Muscle of leg (tissue), 11 donors: Measurements from ENCODE around the gene ARIH2. TPM values are rescaled to one million over a fixed set of nuclear protein-coding genes. Genes with fewer than 3 reads are reported as not detected.
"Not testable (repeated sequence)": the region's sequence is repeated elsewhere in the genome, so short reads cannot be mapped to it uniquely, and the experiment has no call there.

Experiments
- DNase-seq: peaks from one replicate; pipeline ENCODE4 v3.0.0; 2013
- H3K27ac ChIP-seq: one replicate; pipeline ENCODE4 v1.5.1; 2013; ENCODE audit warnings: mild to moderate bottlenecking, low read length, control low read depth
- H3K27me3 ChIP-seq: one replicate; pipeline ENCODE4 v1.6.1; 2013; ENCODE audit warnings: low read length; ENCODE audit not compliant: control insufficient read depth, insufficient read depth
- H3K36me3 ChIP-seq: one replicate; pipeline ENCODE4 v1.6.1; 2013; ENCODE audit warnings: low read length; ENCODE audit not compliant: control insufficient read depth, insufficient read depth
- H3K4me1 ChIP-seq: one replicate; pipeline ENCODE4 v1.6.1; 2013; ENCODE audit warnings: low read length; ENCODE audit not compliant: control insufficient read depth, insufficient read depth
- H3K4me3 ChIP-seq: one replicate; pipeline ENCODE4 v1.5.1; 2013; ENCODE audit warnings: low read length, control low read depth
- H3K9me3 ChIP-seq: replicated peaks from 2 replicates; pipeline ENCODE4 v1.6.1; 2013; ENCODE audit warnings: low read depth, low read length; ENCODE audit not compliant: control insufficient read depth
- WGBS: methylation state at CpG from one replicate; pipeline ENCODE4 v1.1.5; 2013; ENCODE audit warnings: missing lambda C conversion rate; ENCODE audit not compliant: insufficient coverage; 5-methylcytosine and 5-hydroxymethylcytosine counted together
- polyA plus RNA-seq, 8 donors: library from polyadenylated mRNA; unstranded; fragments of 120-200 nt; gene quantifications; one replicate each; pipeline versions ENCODE4 v1.2.1 to v1.2.3, GENCODE V29; 2013; ENCODE audit warnings: inconsistent platforms in 1 of 8, low replicate concordance in 1 of 8; ENCODE audit not compliant: insufficient read length in 8 of 8, insufficient read depth in 1 of 8
- total RNA-seq: library from RNA; stranded (reverse); fragments of 120-200 nt; gene quantifications from one replicate; pipeline ENCODE4 v1.2.4, GENCODE V29; 2013

Gene ARIH2
- total and polyA plus RNA-seq, 9 donors: 45.6 to 61.5 (median 51.8) TPM

DNA sequence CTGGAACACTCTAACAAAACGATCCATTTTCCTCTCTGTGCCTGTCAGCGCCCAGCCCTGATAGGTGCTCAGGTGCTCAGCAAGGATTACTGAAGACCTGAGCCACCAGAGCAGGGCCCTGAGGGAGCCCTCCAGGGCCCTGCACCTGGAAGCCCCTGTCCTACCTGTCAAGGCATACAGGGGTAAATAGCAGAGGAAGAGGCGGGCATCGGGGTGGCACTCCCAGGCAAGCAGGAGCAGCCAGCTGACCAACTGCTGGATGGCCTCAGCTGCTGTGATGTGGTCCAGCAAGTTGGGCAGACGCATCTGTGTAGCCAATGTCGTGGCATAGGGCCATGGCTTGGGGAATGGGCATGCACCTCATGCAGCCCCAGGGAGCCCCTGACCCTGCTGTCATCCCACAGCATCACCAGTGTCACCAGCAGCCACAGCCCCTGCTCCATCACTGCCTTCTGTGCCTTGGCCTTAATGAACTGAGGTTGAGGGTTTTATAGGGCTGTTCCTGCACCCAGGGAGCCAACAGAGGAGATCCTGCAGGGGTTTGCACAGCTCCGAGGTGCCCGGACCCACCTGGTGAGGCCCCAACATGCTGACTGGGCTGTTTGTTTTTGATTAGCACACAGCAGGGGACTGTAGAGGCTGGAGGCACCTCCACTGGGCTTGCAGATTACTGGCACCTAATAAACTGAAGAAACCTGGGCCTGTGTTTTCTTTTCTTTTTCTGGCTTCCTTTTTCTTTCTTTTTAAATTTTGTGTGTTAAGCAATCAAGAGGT, 80.6 kb downstream of the ARIH2 start:
- peaks cover 10% of the 10 kb centered on the region for H3K36me3 ChIP-seq
- WGBS: 66% methylated on average over 6 of the region's 8 CpGs

DNA sequence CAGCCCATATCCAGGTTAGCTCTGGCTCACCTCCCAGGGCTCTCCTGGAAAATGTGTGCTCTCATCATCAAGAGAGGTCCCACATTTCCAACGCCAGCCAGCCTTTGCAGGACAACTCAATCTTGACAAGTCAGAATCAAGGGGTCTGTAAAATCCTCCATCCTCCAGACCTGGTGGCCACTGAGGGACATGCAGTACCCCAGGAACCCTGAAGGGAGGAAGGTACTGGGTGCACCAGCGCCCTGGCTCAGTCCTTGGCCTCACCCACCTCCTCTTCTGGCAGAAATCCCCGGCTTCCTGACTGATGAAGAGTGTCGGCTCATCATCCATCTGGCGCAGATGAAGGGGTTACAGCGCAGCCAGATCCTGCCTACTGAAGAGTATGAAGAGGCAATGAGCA, 82.5 kb downstream of the ARIH2 start:
- Histone ChIP-seq H3K27ac (no peak overlapping the region), H3K4me1 (peaks cover 3% of the 10 kb centered on the region), H3K36me3 (peaks cover 8% of the 10 kb centered on the region), H3K4me3 (no peak overlapping the region), H3K9me3 (no peaks in the 10 kb centered on the region), H3K27me3 (no peaks in the 10 kb centered on the region)
- no peak for DNase-seq
- WGBS: 89% methylated on average over 5 of the region's 6 CpGs

More for the DNA sequence above, 80.6 kb downstream of the ARIH2 start:
- DNase-seq: no peak
- Histone ChIP-seq H3K27me3 (no peaks in the 10 kb centered on the region), H3K4me3 (no peak overlapping the region), H3K4me1 (no peaks in the 10 kb centered on the region), H3K9me3 (no peaks in the 10 kb centered on the region), H3K27ac (no peak overlapping the region)

DNA sequence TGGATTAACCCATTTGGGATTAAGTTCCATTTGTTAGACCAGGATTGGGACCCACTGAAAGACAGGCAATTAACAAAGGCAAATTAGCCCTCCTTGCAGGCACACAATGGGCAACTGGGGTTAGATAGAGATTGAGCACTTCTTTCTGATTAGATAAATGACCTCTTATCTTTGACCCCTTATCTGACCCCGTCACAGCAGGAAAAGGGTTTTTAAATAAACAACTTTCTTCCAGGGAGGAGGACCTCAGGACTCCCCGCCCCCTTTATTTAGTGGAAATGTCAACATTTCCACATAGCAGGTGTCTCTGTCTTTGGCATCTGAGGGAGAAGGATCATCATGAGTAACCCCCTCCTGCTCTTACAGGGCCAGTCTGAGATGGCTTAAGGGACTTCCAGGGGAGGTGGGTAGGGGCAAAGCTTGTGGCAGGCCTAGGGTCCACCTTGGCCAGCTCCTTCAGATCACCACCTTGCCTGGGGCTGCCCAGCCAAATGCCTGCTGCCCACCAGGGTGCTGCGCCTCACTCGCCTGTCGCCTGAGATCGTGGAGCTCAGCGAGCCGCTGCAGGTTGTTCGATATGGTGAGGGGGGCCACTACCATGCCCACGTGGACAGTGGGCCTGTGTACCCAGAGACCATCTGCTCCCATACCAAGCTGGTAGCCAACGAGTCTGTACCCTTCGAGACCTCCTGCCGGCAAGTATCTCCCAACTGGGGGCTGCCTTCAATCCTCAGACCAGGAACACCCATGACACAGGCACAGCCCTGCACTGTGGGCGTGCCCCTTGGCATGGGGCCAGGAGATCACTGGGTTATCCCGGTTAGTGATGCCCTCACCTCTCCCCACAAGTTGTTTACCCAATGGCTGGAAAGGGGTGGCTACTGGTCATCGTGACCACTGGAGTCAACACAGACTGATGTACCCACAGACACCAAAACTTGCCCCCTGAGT, 86.0 kb downstream of the ARIH2 start:
- WGBS: 87% methylated on average over 14 of the region's 16 CpGs
- Histone ChIP-seq H3K4me1 (peaks cover 20% of the 10 kb centered on the region), H3K27ac (no peak overlapping the region), H3K27me3 (no peaks in the 10 kb centered on the region), H3K36me3 (no peaks in the 10 kb centered on the region), H3K9me3 (no peaks in the 10 kb centered on the region), H3K4me3 (no peak overlapping the region)
- peak; percentile 31 for DNase-seq

DNA sequence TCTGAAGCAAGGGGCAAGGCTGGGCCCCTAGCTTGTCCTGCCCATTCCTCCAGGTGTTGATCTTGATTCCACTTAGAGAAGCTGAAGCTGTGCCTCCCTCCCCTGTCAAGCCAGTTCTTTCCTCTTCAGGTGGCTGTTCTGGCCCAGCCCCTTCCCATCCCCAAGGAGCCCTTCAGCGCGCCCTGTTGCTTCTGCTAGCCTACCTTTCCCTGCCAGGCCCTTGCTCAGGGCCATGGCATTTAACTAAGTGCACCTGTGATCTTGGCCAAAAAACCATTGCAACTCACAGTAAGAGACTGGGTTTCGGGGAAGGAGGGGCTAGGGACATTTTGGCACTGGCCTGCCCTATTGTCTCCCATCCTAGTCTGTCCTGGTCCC, 86.7 kb downstream of the ARIH2 start:
- Histone ChIP-seq H3K9me3 (no peaks in the 10 kb centered on the region), H3K27me3 (no peaks in the 10 kb centered on the region), H3K4me1 (peaks cover 20% of the 10 kb centered on the region), H3K4me3 (no peak overlapping the region), H3K36me3 (no peaks in the 10 kb centered on the region), H3K27ac (no peak overlapping the region)
- 97% methylated on average over 3 of the region's 3 CpGs for WGBS
- no peak for DNase-seq

DNA sequence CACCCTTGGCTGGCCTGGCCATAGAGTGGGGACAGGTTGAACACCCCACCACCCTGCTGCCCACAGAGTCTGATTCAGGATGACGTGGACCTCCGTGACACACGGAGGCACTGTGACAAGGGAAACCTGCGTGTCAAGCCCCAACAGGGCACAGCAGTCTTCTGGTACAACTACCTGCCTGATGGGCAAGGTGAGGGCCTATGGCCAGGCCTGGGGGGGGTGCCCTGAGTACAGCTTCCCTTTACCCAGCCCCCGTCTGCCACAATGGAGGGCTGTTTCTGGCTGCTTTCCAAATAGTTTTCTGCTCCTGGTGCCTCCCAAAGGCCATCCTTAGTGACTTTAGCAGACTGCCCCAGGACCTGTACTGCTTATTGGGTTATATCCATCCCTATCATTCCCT, 87.4 kb downstream of the ARIH2 start:
- peak; percentile 33 for DNase-seq
- H3K27me3 ChIP-seq: no peaks in the 10 kb centered on the region
- H3K4me1 ChIP-seq: peaks cover 20% of the 10 kb centered on the region
- no peaks in the 10 kb centered on the region for H3K9me3 ChIP-seq
- H3K4me3 ChIP-seq: peak overlapping the region; percentile 97
- H3K36me3 ChIP-seq: no peaks in the 10 kb centered on the region
- peak overlapping the region; percentile 99 for H3K27ac ChIP-seq
- 92% methylated on average over 4 of the region's 5 CpGs for WGBS

DNA sequence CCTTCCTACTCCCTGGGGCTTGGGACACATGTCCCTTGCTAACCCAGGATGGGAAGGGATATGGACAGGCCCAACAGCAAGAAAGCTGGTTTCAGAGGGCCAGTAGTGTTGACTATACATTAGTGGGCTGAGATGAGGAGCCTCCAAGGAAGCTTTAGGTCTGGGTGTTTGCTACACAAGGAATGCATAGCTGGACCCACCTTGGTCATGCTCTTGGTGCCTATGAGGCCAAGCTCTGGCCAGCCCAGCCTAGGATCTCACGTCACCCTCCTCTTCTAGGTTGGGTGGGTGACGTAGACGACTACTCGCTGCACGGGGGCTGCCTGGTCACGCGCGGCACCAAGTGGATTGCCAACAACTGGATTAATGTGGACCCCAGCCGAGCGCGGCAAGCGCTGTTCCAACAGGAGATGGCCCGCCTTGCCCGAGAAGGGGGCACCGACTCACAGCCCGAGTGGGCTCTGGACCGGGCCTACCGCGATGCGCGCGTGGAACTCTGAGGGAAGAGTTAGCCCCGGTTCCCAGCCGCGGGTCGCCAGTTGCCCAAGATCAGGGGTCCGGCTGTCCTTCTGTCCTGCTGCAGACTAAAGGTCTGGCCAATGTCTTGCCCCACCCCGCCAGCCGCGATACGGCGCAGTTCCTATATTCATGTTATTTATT, 87.9 kb downstream of the ARIH2 start:
- Histone ChIP-seq H3K4me3 (peak overlapping the region; percentile 97), H3K4me1 (peaks cover 21% of the 10 kb centered on the region), H3K36me3 (peaks cover 2% of the 10 kb centered on the region), H3K9me3 (no peaks in the 10 kb centered on the region), H3K27me3 (no peaks in the 10 kb centered on the region), H3K27ac (peak overlapping the region; percentile 99)
- 2% methylated on average over 21 of the region's 32 CpGs for WGBS
- DNase-seq: peak; percentile 64

DNA sequence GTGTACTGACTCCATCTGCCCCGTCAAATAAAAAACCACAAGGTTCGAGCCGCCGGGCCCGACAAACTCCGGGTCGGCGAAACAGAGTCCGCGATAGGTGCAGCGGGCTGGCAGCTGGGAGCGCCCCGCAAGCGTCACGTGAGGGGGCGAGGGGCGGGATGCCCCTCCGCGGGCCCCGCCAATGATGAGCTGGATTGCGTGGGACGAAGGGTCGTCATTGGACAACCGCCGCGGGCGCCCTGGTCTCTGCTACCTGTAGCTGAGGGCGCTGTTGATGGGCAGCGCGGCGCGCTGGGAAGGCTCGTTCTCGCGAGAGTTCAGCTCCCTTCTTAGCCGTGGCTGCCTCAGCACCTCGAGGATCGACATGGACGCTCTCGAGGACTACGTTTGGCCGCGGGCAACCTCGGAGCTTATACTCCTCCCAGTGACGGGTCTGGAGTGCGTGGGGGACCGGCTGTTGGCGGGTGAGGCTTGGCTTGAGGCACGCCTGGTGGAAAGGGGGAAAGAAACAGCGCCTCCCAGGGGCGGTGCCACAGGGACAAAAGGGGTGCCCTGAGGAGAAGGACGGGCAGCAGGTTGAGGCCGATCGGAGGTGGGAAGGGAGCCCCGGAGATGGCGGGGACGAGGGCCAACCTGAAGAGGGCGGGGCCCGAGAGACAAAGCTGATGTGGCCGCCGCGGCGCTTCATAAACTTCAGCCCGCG, 88.6 kb downstream of the ARIH2 start, which contains the start of gene WDR6:
Gene WDR6 (plus strand): TSS at position 324 of the 703 bp plus-strand sequence. CDS start 41 bp downstream, at position 365.
- H3K4me1 ChIP-seq: peaks cover 25% of the 10 kb centered on the region
- H3K9me3 ChIP-seq: no peaks in the 10 kb centered on the region
- peak within 1 kb of the TSS; percentile 97 for H3K4me3 ChIP-seq
- under 1% methylated on average over 65 of the region's 65 CpGs for WGBS
- H3K36me3 ChIP-seq: peaks cover 7% of the 10 kb centered on the region
- no peaks in the 10 kb centered on the region for H3K27me3 ChIP-seq
- DNase-seq: peak; percentile 98
- peak within 1 kb of the TSS; percentile 99 for H3K27ac ChIP-seq

DNA sequence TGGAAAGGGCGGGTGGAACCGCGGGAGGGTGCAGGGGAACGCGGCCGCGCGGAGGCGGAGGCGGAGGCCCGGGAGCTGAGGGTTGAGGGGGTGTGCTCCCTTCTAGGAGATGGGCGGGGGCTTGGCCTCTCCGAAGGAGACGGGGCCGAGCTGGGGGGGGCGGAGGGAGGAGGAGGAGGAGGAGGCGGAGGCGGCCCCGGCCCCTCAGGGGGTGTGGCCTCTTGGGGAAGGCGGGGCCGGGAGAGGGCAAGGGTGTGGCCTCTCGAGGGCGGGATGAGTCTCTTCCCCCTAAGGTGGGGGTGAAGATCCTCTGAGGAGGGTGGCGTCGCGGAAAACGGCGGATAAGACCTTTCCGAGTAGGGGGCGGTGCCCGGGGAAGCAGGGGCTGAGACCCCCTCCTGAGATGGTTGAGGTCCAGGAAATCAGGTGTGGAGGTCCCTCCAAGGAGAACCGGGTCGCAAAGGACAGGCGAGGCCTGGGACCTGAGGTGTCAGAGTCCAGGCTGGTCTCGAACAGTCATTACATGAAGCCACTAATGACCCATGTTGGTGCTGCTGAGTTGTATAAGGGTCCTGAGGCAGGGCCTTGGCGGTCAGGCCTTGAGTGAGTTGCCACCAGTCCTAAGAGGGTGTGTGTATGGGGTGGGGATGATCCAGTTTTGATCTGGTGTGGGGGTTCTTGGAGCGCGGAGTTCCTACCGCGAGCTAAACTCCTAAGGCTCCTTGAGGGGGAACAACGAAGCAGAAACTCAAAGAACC, 89.3 kb downstream of the ARIH2 start:
- no peaks in the 10 kb centered on the region for H3K27me3 ChIP-seq
- WGBS: 20% methylated on average over 29 of the region's 41 CpGs
- H3K36me3 ChIP-seq: peaks cover 13% of the 10 kb centered on the region
- H3K4me3 ChIP-seq: peak overlapping the region; percentile 97
- H3K27ac ChIP-seq: peak overlapping the region; percentile 99
- H3K9me3 ChIP-seq: no peaks in the 10 kb centered on the region
- H3K4me1 ChIP-seq: peaks cover 32% of the 10 kb centered on the region
- peak; percentile 95 for DNase-seq

DNA sequence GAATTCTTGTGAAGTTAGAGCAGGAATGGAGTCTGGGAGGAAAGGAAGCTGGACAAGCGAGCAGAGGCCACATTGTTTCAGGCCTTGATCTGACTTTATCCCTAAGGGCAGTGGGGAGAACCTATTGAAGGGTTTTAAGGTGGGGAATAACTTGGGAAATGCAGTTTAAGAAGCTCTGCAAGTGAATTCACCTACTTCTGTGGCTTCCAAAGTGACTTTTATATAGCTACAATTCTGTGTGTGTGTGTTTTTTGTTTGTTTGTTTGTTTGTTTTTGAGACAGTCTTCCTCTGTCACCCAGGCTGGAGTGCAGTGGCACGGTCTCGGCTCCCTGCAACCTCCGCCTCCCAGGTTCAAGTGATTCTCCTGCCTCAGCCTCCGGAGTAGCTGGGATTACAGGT, 90.0 kb downstream of the ARIH2 start:
- H3K4me3 ChIP-seq: peak overlapping the region; percentile 97
- H3K27me3 ChIP-seq, DNase-seq, H3K9me3 ChIP-seq: not testable (repeated sequence)
- H3K27ac ChIP-seq: peak overlapping the region; percentile 99
- H3K4me1 ChIP-seq: peaks cover 38% of the 10 kb centered on the region
- H3K36me3 ChIP-seq: peaks cover 20% of the 10 kb centered on the region
- 50% methylated on average over 1 of the region's 5 CpGs for WGBS
